D721Med (cell line): ENCODE results near the gene ANKRD55.
"Not testable (repeated sequence)": the region's sequence is repeated elsewhere in the genome, so short reads cannot be mapped to it uniquely, and the experiment has no call there.

Experiments used
- DNase-seq: peaks from one replicate; pipeline ENCODE4 v3.0.0; 2011; ENCODE audit warnings: low spot score; ENCODE audit not compliant: insufficient read length
- FAIRE-seq: peaks from 2 replicates; lab custom pipeline; 2011; peaks lifted over from hg19 to GRCh38; lab: Jason Lieb, UNC
- TF ChIP-seq, protein P1 (sequence below): IDR thresholded peaks from 2 replicates; pipeline ENCODE4 v1.5.1; 2012; ENCODE audit warnings: mild to moderate bottlenecking, control low read depth; ENCODE audit not compliant: insufficient read depth; ENCODE audit errors: missing control alignments

Gene ANKRD55

DNA sequence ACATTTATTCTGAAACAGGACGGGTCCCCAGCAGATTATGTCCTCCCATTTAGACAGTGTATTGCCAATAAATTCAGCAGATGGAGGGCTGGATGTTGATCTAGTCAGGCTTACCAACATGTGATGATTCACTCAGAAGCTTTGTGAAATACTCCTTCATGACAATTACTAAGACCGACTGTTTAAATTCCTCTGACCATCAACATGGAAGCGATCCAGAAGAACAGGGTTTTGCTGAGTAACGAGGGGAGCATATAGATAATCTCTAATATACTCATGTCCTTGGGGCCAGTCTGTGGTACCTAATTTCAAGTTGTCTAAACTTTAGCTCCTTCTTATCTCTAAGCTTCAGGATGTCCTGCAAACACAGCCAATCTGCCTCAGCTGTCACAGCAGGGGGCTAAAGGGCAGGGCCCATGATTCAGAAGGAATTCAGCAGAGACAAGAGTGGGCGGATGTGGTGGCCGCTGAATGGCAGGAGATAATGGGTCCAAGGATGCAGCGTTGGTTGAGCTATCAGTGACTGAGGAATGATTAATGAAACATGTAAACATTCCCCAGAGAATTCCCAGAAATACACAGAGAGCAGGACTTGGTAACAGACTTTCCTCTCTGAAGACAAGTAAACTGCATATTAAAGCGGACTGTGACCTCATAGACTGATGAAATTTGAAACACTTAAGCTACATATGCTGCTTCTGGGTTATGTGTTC, 109.4 kb downstream of the ANKRD55 start:
- FAIRE-seq: no peak
- TF ChIP-seq, protein P1, sequence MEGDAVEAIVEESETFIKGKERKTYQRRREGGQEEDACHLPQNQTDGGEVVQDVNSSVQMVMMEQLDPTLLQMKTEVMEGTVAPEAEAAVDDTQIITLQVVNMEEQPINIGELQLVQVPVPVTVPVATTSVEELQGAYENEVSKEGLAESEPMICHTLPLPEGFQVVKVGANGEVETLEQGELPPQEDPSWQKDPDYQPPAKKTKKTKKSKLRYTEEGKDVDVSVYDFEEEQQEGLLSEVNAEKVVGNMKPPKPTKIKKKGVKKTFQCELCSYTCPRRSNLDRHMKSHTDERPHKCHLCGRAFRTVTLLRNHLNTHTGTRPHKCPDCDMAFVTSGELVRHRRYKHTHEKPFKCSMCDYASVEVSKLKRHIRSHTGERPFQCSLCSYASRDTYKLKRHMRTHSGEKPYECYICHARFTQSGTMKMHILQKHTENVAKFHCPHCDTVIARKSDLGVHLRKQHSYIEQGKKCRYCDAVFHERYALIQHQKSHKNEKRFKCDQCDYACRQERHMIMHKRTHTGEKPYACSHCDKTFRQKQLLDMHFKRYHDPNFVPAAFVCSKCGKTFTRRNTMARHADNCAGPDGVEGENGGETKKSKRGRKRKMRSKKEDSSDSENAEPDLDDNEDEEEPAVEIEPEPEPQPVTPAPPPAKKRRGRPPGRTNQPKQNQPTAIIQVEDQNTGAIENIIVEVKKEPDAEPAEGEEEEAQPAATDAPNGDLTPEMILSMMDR: no peak
- no peak for DNase-seq

DNA sequence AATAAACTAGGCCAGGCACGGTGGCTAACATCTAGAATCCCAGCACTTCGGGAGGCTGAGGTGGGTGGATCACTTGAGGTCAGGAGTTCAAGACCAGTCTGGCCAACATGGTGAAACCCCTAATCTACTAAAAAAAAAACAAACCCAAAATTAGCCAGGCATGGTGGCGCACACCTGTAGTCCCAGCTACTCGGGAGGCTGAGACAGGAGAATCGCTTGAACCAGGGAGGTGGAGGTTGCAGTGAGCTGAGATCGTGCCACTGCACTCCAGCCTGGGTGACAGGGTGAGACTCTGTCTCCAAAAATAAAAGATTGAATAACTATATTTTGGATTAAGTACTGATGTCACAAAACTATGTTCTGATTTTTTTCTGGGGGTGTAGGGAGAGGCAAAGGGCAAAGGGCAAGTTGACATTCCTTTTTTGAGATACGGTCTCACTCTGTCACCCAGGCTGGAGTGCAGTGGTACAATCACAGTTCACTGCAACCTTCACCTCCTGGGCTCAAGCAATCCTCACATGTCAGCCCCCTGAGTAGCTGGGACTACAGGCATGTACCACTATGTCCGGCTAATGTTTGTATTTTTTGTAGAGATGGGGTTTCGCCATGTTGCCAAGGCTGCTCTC, 110.7 kb downstream of the ANKRD55 start:
- FAIRE-seq, DNase-seq: not testable (repeated sequence)

DNA sequence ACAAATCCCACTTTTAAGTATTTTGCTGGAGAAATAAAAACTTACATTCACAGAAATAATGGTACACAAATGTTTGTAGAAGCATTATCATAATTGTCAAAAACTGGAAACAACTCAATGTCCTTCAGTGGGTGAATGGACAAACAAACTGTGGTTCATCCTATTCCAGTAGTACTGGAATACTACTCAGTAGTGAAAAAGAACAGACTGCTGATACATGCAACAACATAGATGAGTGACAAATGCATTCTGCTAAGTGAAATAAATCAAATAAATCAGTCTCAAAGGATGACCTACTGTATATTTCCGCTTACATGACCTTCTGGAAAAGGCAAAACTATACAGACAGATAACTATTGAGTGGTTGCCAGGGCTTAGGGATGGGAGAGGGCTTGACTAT, 114.1 kb downstream of the ANKRD55 start:
- FAIRE-seq (no peak), DNase-seq (no peak)
- TF ChIP-seq, protein P1: no peak

DNA sequence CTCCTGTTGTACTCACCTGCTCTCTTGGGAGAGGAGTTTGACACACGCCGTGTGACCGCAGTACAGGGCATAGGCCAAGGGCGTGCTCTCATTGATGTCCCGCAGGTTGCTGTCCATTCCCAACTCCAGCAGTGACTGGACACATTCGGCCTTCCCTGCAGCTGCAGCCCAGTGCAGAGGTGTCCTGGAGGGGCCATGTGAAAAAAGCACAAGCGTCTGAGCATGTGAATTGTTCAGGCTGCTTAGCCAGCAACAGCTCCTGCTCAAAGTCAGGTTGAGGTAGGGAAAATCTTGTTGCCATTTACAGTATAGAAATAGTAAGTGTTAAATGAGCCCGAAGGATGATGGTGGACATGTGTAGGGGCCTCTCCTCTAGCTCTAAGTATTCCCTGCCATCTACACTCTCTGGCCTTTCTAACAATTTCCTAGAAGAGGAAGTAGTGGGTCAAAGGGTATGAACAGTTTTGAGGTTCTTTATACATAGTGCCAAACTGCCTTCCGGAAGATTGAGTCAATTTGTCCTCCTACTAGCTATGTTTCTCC, 116.5 kb downstream of the ANKRD55 start:
- DNase-seq (no peak), FAIRE-seq (no peak)
- TF ChIP-seq, protein P1: no peak

DNA sequence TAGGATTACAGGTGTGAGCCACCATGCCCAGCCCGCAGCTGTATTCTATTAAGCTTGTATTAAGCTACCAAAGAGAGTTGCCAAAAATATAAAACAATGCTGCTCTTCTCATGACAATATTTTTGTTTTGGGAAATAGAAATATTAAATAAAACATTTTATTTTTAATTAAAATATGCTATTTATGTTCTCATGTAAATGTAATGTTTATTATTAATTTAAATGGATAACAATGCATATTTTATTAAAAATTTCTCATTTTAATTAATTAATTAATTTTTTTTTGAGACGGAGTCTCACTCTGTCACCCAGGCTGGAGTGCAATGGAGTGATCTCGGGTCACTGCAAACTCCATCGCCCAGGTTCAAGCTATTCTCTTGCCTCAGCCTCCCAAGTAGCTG, 117.5 kb downstream of the ANKRD55 start:
- DNase-seq (no peak), FAIRE-seq (no peak)
- TF ChIP-seq, protein P1: no peak

DNA sequence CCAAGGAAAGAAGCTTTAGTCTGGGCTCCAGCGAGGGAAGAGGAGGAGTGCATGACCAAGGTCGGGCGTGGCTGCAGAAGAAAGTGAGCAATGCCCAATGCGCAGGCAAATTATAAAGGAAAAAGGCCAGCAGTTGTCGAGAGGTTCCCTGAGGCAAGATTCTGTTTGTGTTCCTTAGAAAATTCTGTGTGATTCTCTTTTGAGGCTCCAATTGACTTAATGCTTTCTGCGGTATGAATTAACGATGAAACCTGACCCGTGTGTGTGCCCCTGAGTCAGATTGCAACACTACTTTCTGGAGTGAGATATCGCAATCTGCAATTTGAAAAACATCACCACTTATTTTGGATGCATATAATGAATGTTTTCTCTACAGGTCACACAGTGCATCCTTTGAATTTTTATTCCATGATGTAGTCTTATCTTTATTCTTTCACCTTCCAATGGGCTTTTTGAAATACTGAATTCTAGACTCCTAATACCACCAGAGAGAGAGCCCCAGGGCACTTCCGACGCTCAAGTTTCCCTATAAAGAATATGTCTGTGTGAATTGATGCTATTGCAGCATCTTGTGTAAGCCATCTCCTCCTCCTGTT, 120.5 kb downstream of the ANKRD55 start:
- TF ChIP-seq, protein P1: no peak
- no peak for DNase-seq
- no peak for FAIRE-seq

DNA sequence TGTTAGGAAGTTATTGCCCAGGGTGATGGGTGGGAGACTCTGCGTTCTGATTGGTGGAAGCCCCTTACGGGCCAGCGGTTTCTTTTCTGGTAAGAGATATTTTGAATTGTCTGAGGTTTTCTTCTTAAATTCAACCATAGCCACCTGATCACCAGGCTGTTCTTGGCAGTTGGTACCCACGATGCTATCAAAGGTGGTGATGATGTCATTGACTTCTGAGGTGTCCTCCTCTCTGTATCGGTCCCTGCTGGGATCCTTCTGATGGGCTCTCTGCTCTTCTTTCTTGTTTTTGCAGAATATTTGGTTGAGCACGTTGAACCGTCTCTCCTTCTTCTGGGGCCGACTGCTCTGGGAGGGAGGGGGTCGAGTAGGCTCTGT, 121.7 kb downstream of the ANKRD55 start:
- no peak for FAIRE-seq
- no peak for DNase-seq
- TF ChIP-seq, protein P1: no peak
